LNCaP clone FGC (cell line): ENCODE measurements around the gene PFDN1.

ENCODE experiments used
- DNase-seq: peaks from one replicate; pipeline ENCODE4 v3.0.0-alpha.2; 2011; ENCODE audit warnings: low read depth
- H3K4me3 ChIP-seq: 2 replicates; pipeline ENCODE4 v1.5.1; 2011; ENCODE audit warnings: mild to moderate bottlenecking, low read depth, low read length, control low read depth
- CTCF ChIP-seq: IDR thresholded peaks from 2 replicates; pipeline ENCODE4 v1.5.1; 2012; ENCODE audit warnings: mild to moderate bottlenecking; ENCODE audit not compliant: control insufficient read depth, insufficient read depth; ENCODE audit errors: extremely low read depth

The PFDN1 gene

DNA sequence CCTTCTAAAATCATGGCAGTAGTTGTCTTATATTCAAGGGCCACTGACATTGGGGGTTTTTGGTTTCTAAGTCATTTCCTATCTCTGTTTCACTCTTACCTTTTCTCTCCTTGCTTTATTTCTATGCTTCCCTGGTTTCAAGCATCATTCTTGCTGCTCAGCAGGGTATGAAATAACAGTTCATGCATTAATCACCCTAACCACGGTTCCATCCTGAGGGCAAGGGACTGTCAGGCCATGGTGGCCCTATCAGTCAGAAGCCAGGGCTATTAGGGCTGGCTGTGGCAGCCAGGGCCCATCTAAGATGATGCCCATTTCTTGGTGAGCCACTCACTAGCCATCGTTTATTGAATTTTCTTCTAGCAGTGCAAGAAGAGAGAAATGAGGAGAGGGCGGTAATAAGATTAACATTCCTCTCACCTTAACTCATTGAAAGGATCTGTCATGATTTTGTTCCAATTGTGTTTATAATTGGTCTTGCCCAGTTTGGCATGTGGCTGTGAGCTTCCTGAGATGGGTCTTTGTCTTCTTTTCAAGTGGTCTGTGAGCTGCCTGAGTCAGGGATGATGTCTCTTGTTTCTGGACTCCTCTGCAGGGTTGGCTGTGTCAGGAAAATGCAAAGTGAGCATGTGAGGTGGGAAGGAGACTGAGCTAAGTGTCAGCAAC is 82.7 kb downstream of the PFDN1 start:
- H3K4me3 ChIP-seq, result no peak overlapping the region
- no peak for DNase-seq
- no peak for TF ChIP-seq CTCF

DNA sequence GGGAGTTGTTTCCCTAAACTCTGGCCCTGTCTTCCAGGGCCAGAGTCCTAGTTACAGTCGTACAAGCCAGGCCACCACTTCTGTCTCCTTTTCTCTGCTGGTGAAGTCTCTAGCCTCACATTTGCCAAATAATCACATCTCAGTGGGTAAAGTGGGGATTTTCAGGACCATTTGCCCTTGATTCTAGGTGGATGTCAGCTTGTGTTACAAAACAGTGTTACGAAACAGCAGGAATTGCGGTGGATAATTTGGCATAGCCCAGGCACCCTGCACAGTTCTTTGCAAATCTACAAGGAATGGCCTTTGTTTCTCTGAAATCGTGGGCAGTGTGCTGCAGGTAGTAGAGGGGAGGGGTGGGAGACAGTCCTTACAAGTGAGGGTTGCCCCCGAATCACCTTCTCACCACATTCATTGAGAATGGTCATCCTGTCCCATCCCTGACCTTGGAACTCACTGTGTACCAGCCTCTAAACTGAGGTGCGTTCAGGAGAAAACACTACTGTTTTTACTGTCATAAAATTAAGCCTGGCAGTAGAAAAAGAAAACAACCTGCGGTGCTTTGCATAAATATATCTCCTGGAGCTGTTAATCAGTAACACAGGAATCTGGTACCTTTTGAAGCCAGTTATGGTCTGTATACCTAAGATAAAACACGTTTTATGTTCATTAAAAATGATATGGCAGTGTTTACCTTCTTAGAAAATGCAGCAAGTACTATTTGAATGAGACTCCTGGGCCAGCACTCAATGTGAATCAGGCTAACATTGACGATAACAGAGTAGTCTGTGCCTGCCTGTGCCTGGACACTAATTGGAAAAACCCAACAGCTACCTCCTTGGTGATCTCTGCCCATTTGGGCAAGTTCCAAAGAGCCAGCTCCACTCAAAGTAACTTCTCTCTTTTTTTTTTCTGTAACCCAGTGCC is 83.6 kb downstream of the PFDN1 start:
- no peak for DNase-seq
- no peak overlapping the region for H3K4me3 ChIP-seq
- TF ChIP-seq CTCF, result no peak

DNA sequence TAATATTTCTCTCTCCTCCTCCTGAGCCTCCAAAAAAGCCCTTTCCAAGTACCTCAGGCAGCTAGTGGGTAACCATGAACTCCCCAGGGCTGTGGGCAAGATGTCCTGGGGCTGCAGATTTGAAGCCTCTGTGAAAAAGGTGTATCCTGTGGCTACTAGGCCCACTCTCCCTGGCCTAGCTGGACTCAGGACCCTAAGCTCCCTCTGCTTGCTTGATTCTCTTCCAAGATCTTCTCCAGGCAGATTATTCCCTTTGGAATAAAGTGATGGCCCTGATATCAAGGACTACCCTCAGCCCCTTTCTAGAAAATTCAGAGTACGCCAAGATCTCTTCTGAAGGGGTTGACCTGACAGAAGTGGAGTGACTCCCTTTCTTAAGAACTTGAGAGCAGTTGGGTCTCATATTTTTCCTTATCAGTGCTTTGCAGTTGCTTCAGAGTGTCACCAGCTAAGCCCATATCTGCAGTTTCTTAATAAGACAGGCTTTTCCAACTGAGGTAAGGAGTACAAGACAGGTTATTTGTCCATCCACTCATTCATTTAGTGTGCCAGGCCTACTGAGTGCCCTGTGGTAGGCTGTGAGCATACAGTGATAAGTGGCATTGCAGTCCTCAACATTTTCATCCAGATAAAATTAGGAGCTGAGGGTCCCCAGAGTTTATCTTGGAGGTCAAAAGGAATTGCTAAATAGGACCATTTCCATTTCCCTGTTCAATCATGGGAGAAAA is 85.4 kb downstream of the PFDN1 start:
- no peak for TF ChIP-seq CTCF
- no peak for DNase-seq
- H3K4me3 ChIP-seq, result no peak overlapping the region

GRCh38 chr5:140216478-140217074 is 86.3 kb downstream of the PFDN1 start:
- H3K4me3 ChIP-seq, result no peak overlapping the region
- no peak for TF ChIP-seq CTCF
- DNase-seq, result no peak

- no peak overlapping the region for H3K4me3 ChIP-seq
- no peak for DNase-seq
- TF ChIP-seq CTCF, result no peak
Observed at GRCh38 chr5:140215276-140215675, 87.6 kb downstream of the PFDN1 start.

DNA sequence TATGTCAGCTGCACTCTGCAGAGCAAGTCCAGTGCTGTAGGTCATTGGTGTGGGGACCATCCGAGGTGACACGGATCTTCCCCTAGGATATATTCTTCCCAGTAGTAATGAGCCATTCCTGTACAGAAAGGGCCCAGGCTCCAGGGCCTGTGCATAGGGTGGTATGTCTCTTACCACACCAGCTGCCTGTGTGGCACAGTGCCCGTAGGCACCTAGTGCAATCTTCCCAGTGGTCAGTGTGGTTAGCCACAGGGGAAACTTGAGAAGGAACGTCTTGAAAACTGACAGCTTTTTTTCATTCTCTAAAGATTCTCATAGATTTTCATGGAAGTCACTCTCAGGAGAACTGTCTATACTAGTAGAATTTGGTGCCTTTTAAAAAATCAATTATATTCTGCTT is 88.1 kb downstream of the PFDN1 start:
- no peak for DNase-seq
- no peak for TF ChIP-seq CTCF
- no peak overlapping the region for H3K4me3 ChIP-seq
